ENCODE data around the gene ANXA8.

- no peak for TF ChIP-seq CTCF (conservative IDR thresholded peaks at IDR 0.05 in 1 of 2, IDR thresholded peaks at IDR 0.05 in 1 of 2; ENCODE audit: extremely low read depth in 1 of 2, insufficient read depth in 1 of 2, low read depth in 1 of 2, low read length in 2 of 2)
- TF ChIP-seq EZH2 (IDR thresholded peaks at IDR 0.05; ENCODE audit: borderline replicate concordance, low read length), result no peak
Measured at GRCh38 chr10:47441938-47442337, 42.0 kb downstream of the ANXA8 start.
